Loucy (cell line): Measurements from ENCODE around the gene SLC35G6.

Experiments used
- CTCF ChIP-seq: fragments of 200-600 bp; sonication (generic); conservative IDR thresholded peaks from 2 replicates; pipeline ENCODE4 v1.5.1; 2014; ENCODE audit warnings: mild to moderate bottlenecking, antibody characterized with exemption, low read length
- EZH2phosphoT487 ChIP-seq: fragments of 200-600 bp; IDR thresholded peaks from 2 replicates; pipeline ENCODE4 v1.6.1; 2018; ENCODE audit warnings: antibody characterized with exemption, mild to moderate bottlenecking, moderate library complexity, borderline replicate concordance

GRCh38 chr17:7435676-7436555 is 45.3 kb upstream of the SLC35G6 start:
- peak; percentile 56 for TF ChIP-seq CTCF
- TF ChIP-seq EZH2phosphoT487: no peak
